WTC11 (cell line): ENCODE measurements around the gene RAP2A. TPM values are rescaled to one million over a fixed set of nuclear protein-coding genes. Genes with fewer than 3 reads are reported as not detected.

ENCODE experiments used
- ATAC-seq: fragments of 200-7000 bp; cut with Tn5 transposase; 2 replicates; pipeline ENCODE4 v1.10.0; 2021; ENCODE audit warnings: mild to moderate bottlenecking, moderate library complexity
- CTCF ChIA-PET: fragments of 300-600 bp; sonication (Branson Sonifier 250); formaldehyde crosslinking; loops from one replicate; lab custom pipeline; 2021; ENCODE audit warnings: antibody characterized with exemption; lab: Charles Lee
- POLR2A ChIA-PET: fragments of 350-600 bp; sonication (Branson Sonifier 250); formaldehyde crosslinking; loops from one replicate; lab custom pipeline; 2021; ENCODE audit warnings: antibody characterized with exemption; lab: Charles Lee
- DNase-seq: peaks from one replicate; pipeline ENCODE4 v3.0.0; 2021; ENCODE audit warnings: low spot score
- H3K27ac Mint-ChIP-seq: 2 replicates; pipeline ENCODE4 v1.8.0; 2021; ENCODE audit warnings: mixed read lengths
- H3K27me3 Mint-ChIP-seq: 2 replicates; pipeline ENCODE4 v1.8.0; 2021; ENCODE audit warnings: low read depth, mild to moderate bottlenecking, moderate library complexity, mixed read lengths
- H3K36me3 Mint-ChIP-seq: 2 replicates; pipeline ENCODE4 v1.8.0; 2021; ENCODE audit warnings: mixed read lengths
- H3K4me1 Mint-ChIP-seq: 2 replicates; pipeline ENCODE4 v1.8.0; 2022; ENCODE audit warnings: mixed read lengths
- H3K4me3 Mint-ChIP-seq: 2 replicates; pipeline ENCODE4 v1.8.0; 2021; ENCODE audit warnings: mild to moderate bottlenecking, moderate library complexity, mixed read lengths
- H3K9me3 Mint-ChIP-seq: 2 replicates; pipeline ENCODE4 v1.8.0; 2021; ENCODE audit warnings: mixed read lengths
- EMX1 ChIP-seq: fragments of 250-450 bp; sonication (Bioruptor Pico); IDR thresholded peaks from 2 replicates; pipeline ENCODE4 v1.8.0; 2021; ENCODE audit warnings: mild to moderate bottlenecking
- FOXK1 ChIP-seq: sonication (generic); formaldehyde crosslinking; IDR thresholded peaks from 2 replicates; pipeline ENCODE4 v1.8.0; 2022; ENCODE audit warnings: mild to moderate bottlenecking, moderate library complexity, missing genetic modification reagents
- KAT7 ChIP-seq: sonication (generic); formaldehyde crosslinking; IDR thresholded peaks from 2 replicates; pipeline ENCODE4 v1.8.1; 2023; ENCODE audit warnings: missing genetic modification reagents, mild to moderate bottlenecking, borderline replicate concordance
- MXD4 ChIP-seq: fragments of 250-450 bp; sonication (Bioruptor Pico); IDR thresholded peaks from 2 replicates; pipeline ENCODE4 v1.8.0; 2021; ENCODE audit warnings: mild to moderate bottlenecking, moderate library complexity, borderline replicate concordance
- MYBL2 ChIP-seq: sonication (generic); formaldehyde crosslinking; IDR thresholded peaks from 2 replicates; pipeline ENCODE4 v1.8.1; 2023; ENCODE audit warnings: mild to moderate bottlenecking, moderate library complexity, missing genetic modification reagents
- NFATC4 ChIP-seq: fragments of 250-450 bp; sonication (Bioruptor Pico); IDR thresholded peaks from 2 replicates; pipeline ENCODE4 v1.9.0; 2021; ENCODE audit warnings: mild to moderate bottlenecking
- NR2C2 ChIP-seq: sonication (generic); formaldehyde crosslinking; IDR thresholded peaks from 2 replicates; pipeline ENCODE4 v1.8.0; 2022; ENCODE audit warnings: mild to moderate bottlenecking, missing genetic modification reagents
- RORB ChIP-seq: fragments of 250-450 bp; sonication (Bioruptor Pico); IDR thresholded peaks from 2 replicates; pipeline ENCODE4 v1.9.0; 2021; ENCODE audit warnings: mild to moderate bottlenecking
- ZNF121 ChIP-seq: sonication (generic); formaldehyde crosslinking; IDR thresholded peaks from 2 replicates; pipeline ENCODE4 v1.8.0; 2023; ENCODE audit warnings: missing genetic modification reagents
- ZNF232 ChIP-seq: sonication (generic); formaldehyde crosslinking; IDR thresholded peaks from 2 replicates; pipeline ENCODE4 v1.8.0; 2022; ENCODE audit warnings: mild to moderate bottlenecking, missing genetic modification reagents
- ZNF416 ChIP-seq: fragments of 250-450 bp; sonication (Bioruptor Pico); IDR thresholded peaks from 2 replicates; pipeline ENCODE4 v1.9.0; 2021; ENCODE audit warnings: mild to moderate bottlenecking, inconsistent platforms
- ZNF423 ChIP-seq: fragments of 250-450 bp; sonication (Bioruptor Pico); IDR thresholded peaks from 2 replicates; pipeline ENCODE4 v2.1.2; 2022; ENCODE audit warnings: mild to moderate bottlenecking, moderate library complexity
- ZNF671 ChIP-seq: fragments of 250-450 bp; sonication (Bioruptor Pico); IDR thresholded peaks from 2 replicates; pipeline ENCODE4 v1.8.0; 2021; ENCODE audit warnings: mild to moderate bottlenecking
- total RNA-seq: library from RNA; stranded (reverse); gene quantifications from 3 replicates; pipeline ENCODE4 v1.2.3, GENCODE V29; 2021
- TF ChIP-seq, protein P1 (sequence below): sonication (generic); formaldehyde crosslinking; IDR thresholded peaks from 2 replicates; pipeline ENCODE4 v1.8.1; 2022; ENCODE audit warnings: low read depth, missing genetic modification reagents, borderline replicate concordance
- TF ChIP-seq, protein P2 (sequence below): sonication (generic); formaldehyde crosslinking; IDR thresholded peaks from 2 replicates; pipeline ENCODE4 v1.8.0; 2023; ENCODE audit warnings: missing genetic modification reagents
- TF ChIP-seq, protein P3 (sequence below): fragments of 250-450 bp; sonication (Bioruptor Pico); IDR thresholded peaks from 2 replicates; pipeline ENCODE4 v2.1.2; 2022; ENCODE audit warnings: mild to moderate bottlenecking, moderate library complexity
- TF ChIP-seq, protein P4 (sequence below): sonication (generic); formaldehyde crosslinking; IDR thresholded peaks from 2 replicates; pipeline ENCODE4 v1.8.0; 2022; ENCODE audit warnings: mild to moderate bottlenecking, missing genetic modification reagents
- TF ChIP-seq, protein P5 (sequence below): sonication (generic); formaldehyde crosslinking; IDR thresholded peaks from 2 replicates; pipeline ENCODE4 v1.8.1; 2023; ENCODE audit warnings: mild to moderate bottlenecking, missing genetic modification reagents

The RAP2A gene
- total RNA-seq, 1 experiment from 2014 or later = 39.0 TPM

DNA sequence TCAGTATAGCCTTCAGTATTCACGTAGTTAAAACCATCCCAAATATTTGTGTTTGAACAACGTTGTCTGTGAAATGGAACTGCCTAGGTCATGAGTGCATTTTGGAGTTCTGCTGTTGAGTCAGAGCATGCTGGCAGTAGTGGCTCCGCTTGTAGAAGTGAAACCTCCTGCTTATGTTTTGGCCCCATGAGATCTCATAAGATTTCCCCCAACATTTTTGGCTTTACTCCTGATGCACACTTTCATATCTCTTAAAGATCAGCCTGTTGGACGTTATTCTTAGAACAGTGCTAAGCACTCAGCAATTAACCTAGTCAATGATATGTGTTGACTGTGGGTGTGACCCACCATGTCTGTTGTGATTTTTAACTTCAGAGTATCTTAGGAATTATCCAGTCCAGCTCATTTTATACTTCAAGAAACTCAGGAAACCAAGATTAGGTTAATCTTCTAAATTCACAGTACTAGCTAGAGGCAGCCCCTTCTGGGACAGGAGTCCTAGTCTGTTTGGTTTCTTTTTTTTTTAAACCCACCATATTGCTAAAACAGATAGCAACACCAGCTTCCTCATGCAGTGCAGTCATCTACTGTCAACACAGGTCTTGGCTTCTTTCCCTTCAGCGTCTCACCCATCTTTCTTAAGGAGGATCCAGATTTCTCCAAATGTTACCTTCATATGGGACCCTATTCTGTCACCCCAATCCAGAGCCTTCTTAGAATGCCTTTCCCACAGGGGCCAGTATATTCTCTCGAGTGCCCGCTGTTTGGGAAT is 26.2 kb downstream of the RAP2A start:
- no peaks in the 10 kb centered on the region for H3K27me3 Mint-ChIP-seq
- ChIA-PET CTCF (no interaction called here), POLR2A (no interaction called here)
- peaks cover 16% of the 10 kb centered on the region for H3K36me3 Mint-ChIP-seq
- no peak overlapping the region for H3K27ac Mint-ChIP-seq
- H3K4me3 Mint-ChIP-seq = no peak overlapping the region
- DNase-seq (no peak), ATAC-seq (no peak)
- peaks cover 3% of the 10 kb centered on the region; the same call in 1 of the 2 replicates for H3K9me3 Mint-ChIP-seq
- TF ChIP-seq RORB (CRISPR knock-in tag) (no peak), ZNF671 (CRISPR knock-in tag) (no peak), KAT7 (CRISPR knock-in tag) (no peak), ZNF232 (CRISPR knock-in tag) (no peak), NFATC4 (CRISPR knock-in tag) (no peak), ZNF423 (CRISPR knock-in tag) (no peak), MYBL2 (CRISPR knock-in tag) (no peak), ZNF416 (CRISPR knock-in tag) (no peak)
- H3K4me1 Mint-ChIP-seq = peaks cover 29% of the 10 kb centered on the region

DNA sequence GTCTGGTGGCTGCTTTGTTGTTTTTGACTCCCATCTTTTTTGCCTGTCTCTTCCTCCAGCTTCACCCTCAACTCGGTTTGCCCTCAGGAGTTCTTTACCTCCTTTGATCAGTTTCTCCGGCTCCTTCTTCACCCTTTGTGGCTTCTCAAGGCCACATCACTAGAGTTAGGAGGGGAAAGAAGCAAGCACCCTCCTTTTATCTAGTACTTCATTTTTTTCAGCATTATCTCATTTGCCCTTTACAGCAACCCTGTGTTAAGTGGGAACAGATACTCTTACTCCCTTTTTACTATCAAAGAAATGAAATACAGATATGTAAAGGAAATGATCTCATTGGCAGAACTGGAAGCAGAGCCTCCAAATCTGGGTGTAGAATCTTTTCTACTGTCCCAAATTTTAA is 26.9 kb downstream of the RAP2A start:
- TF ChIP-seq, protein P1, sequence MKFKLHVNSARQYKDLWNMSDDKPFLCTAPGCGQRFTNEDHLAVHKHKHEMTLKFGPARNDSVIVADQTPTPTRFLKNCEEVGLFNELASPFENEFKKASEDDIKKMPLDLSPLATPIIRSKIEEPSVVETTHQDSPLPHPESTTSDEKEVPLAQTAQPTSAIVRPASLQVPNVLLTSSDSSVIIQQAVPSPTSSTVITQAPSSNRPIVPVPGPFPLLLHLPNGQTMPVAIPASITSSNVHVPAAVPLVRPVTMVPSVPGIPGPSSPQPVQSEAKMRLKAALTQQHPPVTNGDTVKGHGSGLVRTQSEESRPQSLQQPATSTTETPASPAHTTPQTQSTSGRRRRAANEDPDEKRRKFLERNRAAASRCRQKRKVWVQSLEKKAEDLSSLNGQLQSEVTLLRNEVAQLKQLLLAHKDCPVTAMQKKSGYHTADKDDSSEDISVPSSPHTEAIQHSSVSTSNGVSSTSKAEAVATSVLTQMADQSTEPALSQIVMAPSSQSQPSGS (CRISPR knock-in tag) = no peak
- TF ChIP-seq, protein P2, sequence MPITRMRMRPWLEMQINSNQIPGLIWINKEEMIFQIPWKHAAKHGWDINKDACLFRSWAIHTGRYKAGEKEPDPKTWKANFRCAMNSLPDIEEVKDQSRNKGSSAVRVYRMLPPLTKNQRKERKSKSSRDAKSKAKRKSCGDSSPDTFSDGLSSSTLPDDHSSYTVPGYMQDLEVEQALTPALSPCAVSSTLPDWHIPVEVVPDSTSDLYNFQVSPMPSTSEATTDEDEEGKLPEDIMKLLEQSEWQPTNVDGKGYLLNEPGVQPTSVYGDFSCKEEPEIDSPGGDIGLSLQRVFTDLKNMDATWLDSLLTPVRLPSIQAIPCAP = no peak
- TF ChIP-seq, protein P3, sequence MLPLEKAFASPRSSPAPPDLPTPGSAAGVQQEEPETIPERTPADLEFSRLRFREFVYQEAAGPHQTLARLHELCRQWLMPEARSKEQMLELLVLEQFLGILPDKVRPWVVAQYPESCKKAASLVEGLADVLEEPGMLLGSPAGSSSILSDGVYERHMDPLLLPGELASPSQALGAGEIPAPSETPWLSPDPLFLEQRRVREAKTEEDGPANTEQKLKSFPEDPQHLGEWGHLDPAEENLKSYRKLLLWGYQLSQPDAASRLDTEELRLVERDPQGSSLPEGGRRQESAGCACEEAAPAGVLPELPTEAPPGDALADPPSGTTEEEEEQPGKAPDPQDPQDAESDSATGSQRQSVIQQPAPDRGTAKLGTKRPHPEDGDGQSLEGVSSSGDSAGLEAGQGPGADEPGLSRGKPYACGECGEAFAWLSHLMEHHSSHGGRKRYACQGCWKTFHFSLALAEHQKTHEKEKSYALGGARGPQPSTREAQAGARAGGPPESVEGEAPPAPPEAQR = no peak
- no peak for TF ChIP-seq MXD4 (CRISPR knock-in tag)
- no peaks in the 10 kb centered on the region for H3K27me3 Mint-ChIP-seq
- peaks cover 10% of the 10 kb centered on the region for H3K36me3 Mint-ChIP-seq
- H3K4me1 Mint-ChIP-seq = peaks cover 29% of the 10 kb centered on the region
- H3K4me3 Mint-ChIP-seq = no peak overlapping the region
- ChIA-PET POLR2A (no interaction called here), CTCF (no interaction called here)
- no peaks in the 10 kb centered on the region for H3K9me3 Mint-ChIP-seq
- no peak overlapping the region for H3K27ac Mint-ChIP-seq
- ATAC-seq (no peak), DNase-seq (no peak)

DNA sequence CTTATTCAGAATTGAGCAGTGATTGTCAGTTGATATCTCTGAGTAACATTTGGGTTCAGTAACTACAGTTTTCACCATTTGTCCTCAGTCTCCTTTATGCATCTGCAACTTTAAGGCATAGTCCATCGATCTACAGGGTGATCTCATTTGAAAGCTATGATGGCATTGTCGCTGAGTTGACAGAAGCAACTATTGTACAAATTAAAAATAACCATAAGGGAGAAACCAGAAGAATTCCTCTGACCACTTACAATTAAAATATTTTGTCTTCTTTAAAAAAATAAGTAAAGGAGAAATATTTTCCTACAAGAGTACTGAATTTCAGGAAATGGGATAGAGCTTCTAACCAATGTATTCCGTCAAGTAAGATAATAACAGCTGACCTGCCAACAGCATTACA is 30.6 kb downstream of the RAP2A start:
- H3K36me3 Mint-ChIP-seq = peaks cover 10% of the 10 kb centered on the region
- ATAC-seq (no peak), DNase-seq (no peak)
- H3K9me3 Mint-ChIP-seq = peaks cover 3% of the 10 kb centered on the region; the same call in 1 of the 2 replicates
- CTCF ChIA-PET = no interaction called here
- no peak overlapping the region for H3K4me3 Mint-ChIP-seq
- H3K4me1 Mint-ChIP-seq = peaks cover 18% of the 10 kb centered on the region
- TF ChIP-seq RORB (CRISPR knock-in tag) (no peak), MYBL2 (CRISPR knock-in tag) (no peak), EMX1 (CRISPR knock-in tag) (no peak), NR2C2 (no peak), FOXK1 (no peak), ZNF671 (CRISPR knock-in tag) (no peak), ZNF121 (CRISPR knock-in tag) (no peak)
- TF ChIP-seq, protein P4, sequence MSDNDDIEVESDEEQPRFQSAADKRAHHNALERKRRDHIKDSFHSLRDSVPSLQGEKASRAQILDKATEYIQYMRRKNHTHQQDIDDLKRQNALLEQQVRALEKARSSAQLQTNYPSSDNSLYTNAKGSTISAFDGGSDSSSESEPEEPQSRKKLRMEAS (CRISPR knock-in tag) = no peak
- TF ChIP-seq, protein P5, sequence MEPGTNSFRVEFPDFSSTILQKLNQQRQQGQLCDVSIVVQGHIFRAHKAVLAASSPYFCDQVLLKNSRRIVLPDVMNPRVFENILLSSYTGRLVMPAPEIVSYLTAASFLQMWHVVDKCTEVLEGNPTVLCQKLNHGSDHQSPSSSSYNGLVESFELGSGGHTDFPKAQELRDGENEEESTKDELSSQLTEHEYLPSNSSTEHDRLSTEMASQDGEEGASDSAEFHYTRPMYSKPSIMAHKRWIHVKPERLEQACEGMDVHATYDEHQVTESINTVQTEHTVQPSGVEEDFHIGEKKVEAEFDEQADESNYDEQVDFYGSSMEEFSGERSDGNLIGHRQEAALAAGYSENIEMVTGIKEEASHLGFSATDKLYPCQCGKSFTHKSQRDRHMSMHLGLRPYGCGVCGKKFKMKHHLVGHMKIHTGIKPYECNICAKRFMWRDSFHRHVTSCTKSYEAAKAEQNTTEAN (CRISPR knock-in tag) = no peak
- H3K27me3 Mint-ChIP-seq = no peaks in the 10 kb centered on the region
- no peak overlapping the region for H3K27ac Mint-ChIP-seq
- POLR2A ChIA-PET = no interaction called here
